ENCODE results near the gene STARD10. TPM values are rescaled to one million over a fixed set of nuclear protein-coding genes. Genes with fewer than 3 reads are reported as not detected.

STARD10 gene
- total RNA-seq, 3 donors from 2014 or later: 177 to 472 (median 306) TPM

GRCh38 chr11:72727521-72727920, 66.3 kb downstream of the STARD10 start:
- Histone ChIP-seq H3K9me3 (no peaks in the 10 kb centered on the region), H3K4me1 (ENCODE audit: low read depth) (peaks cover 6% of the 10 kb centered on the region), H3K4me3 (no peak overlapping the region), H3K36me3 (ENCODE audit: low read depth) (no peaks in the 10 kb centered on the region)
- no peak for TF ChIP-seq CTCF (IDR thresholded peaks at IDR 0.05)
- intact Hi-C loops (cut with DNase I, micrococcal nuclease): loop anchor here in 1 of 2 donors (10.0 kb wide), 1 partner anchor 67 kb away; the partner anchor contains the start of gene STARD10
- DNase-seq (no peak), ATAC-seq (no peak)

- ATAC-seq (no peak), DNase-seq (no peak)
- intact Hi-C loops (cut with DNase I, micrococcal nuclease): loop anchor here in 1 of 2 donors (10.0 kb wide), 1 partner anchor 68 kb away; the partner anchor contains the start of gene STARD10
Observed at GRCh38 chr11:72726266-72727220, 67.3 kb downstream of the STARD10 start.

GRCh38 chr11:72725724-72726028, 68.2 kb downstream of the STARD10 start:
- TF ChIP-seq CTCF (IDR thresholded peaks at IDR 0.05): no peak
- DNase-seq: no peak
- H3K9me3 ChIP-seq: no peaks in the 10 kb centered on the region
- no peak for ATAC-seq
- no peak overlapping the region for H3K4me3 ChIP-seq
- no peaks in the 10 kb centered on the region for H3K36me3 ChIP-seq (ENCODE audit: low read depth)
- H3K4me1 ChIP-seq (ENCODE audit: low read depth): peaks cover 12% of the 10 kb centered on the region
- intact Hi-C loops (cut with DNase I, micrococcal nuclease): loop anchor here in 1 of 2 donors (10.0 kb wide), 1 partner anchor 69 kb away; the partner anchor contains the start of gene STARD10

More at GRCh38 chr11:72726266-72727220, 67.3 kb downstream of the STARD10 start:
- no peak overlapping the region for H3K4me3 ChIP-seq
- H3K4me1 ChIP-seq (ENCODE audit: low read depth): peaks cover 7% of the 10 kb centered on the region
- no peaks in the 10 kb centered on the region for H3K9me3 ChIP-seq
- TF ChIP-seq CTCF (IDR thresholded peaks at IDR 0.05): no peak
- no peaks in the 10 kb centered on the region for H3K36me3 ChIP-seq (ENCODE audit: low read depth)

GRCh38 chr11:72724851-72725723, 68.8 kb downstream of the STARD10 start:
- TF ChIP-seq CTCF (IDR thresholded peaks at IDR 0.05): peak; percentile 82
- peak in 2 of 3 donors; percentile 67 to 89 for DNase-seq
- peaks cover 18% of the 10 kb centered on the region for H3K4me1 ChIP-seq (ENCODE audit: low read depth)
- intact Hi-C loops (cut with DNase I, micrococcal nuclease): loop anchor here (5.0 to 10.0 kb wide), 2 partner anchors 67 to 70 kb away; partner anchors contain the start of gene STARD10 (in 2 of the 2)
- no peaks in the 10 kb centered on the region for H3K9me3 ChIP-seq
- no peaks in the 10 kb centered on the region for H3K36me3 ChIP-seq (ENCODE audit: low read depth)
- no peak overlapping the region for H3K4me3 ChIP-seq
- peak; percentile 31 for ATAC-seq

DNA sequence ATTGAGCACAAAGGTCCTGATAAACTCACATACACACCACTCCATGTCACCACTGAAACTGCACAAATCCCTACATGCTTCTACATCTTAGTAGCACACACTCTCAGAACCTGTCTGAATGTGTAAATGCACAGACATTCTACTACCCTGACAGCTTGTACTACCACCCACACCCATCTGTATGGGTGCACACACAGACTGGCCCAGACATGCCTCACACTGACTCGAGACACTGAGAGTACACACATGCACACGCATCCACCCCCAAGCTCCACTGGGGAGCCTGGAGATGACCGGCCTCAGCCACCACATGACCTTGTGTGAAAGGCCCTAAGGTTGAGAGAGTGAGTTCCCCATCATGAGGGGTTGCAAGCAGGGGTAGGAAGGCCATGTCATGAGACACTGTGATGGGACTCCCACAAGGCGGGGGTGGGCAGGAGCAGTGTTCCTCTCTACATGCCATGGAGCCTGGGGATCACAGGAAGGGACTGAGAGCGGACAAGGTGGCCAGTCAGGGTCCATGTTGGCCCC, 69.8 kb downstream of the STARD10 start:
- Histone ChIP-seq H3K4me1 (ENCODE audit: low read depth) (peaks cover 24% of the 10 kb centered on the region), H3K4me3 (no peak overlapping the region), H3K9me3 (no peaks in the 10 kb centered on the region), H3K36me3 (ENCODE audit: low read depth) (no peaks in the 10 kb centered on the region)
- DNase-seq: no peak
- intact Hi-C loops (cut with DNase I, micrococcal nuclease): loop anchor here (5.0 to 10.0 kb wide), 2 partner anchors 68 to 71 kb away; partner anchors contain the start of gene STARD10 (in 2 of the 2)
- no peak for ATAC-seq
- TF ChIP-seq CTCF (IDR thresholded peaks at IDR 0.05): no peak
